OCI-LY1 (cell line): ENCODE measurements around the gene CA9.

Source experiments
- H2AFZ ChIP-seq: fragments of 200-600 bp; sonication (generic), shearing (Covaris generic); 2 replicates; pipeline ENCODE4 v1.6.0; 2014; ENCODE audit warnings: antibody characterized with exemption, mild to moderate bottlenecking, low read length
- H3F3A ChIP-seq: fragments of 200-600 bp; sonication (generic), shearing (Covaris generic); 2 replicates; pipeline ENCODE4 v1.6.0; 2014; ENCODE audit warnings: mild to moderate bottlenecking, antibody characterized with exemption, low read length, moderate library complexity; ENCODE audit not compliant: insufficient read depth
- H3K27ac ChIP-seq: fragments of 200-600 bp; sonication (generic); 2 replicates; pipeline ENCODE4 v1.5.1; 2014; ENCODE audit warnings: low read length, mixed run types, mild to moderate bottlenecking, low read depth; ENCODE audit not compliant: poor library complexity, severe bottlenecking
- H3K27me3 ChIP-seq: fragments of 200-600 bp; sonication (generic); 2 replicates; pipeline ENCODE4 v1.6.0; 2014; ENCODE audit warnings: antibody characterized with exemption, mild to moderate bottlenecking, low read length, moderate library complexity; ENCODE audit not compliant: insufficient read depth
- H3K36me3 ChIP-seq: fragments of 200-600 bp; sonication (generic); 2 replicates; pipeline ENCODE4 v1.6.1; 2014; ENCODE audit warnings: mild to moderate bottlenecking, antibody characterized with exemption, low read length, moderate library complexity, mixed read lengths; ENCODE audit not compliant: insufficient read depth
- H3K4me1 ChIP-seq: fragments of 200-600 bp; sonication (generic); 2 replicates; pipeline ENCODE4 v1.5.1; 2014; ENCODE audit warnings: mild to moderate bottlenecking, low read length, moderate library complexity; ENCODE audit not compliant: insufficient read depth, severe bottlenecking
- H3K4me2 ChIP-seq: fragments of 200-600 bp; sonication (generic), shearing (Covaris generic); 2 replicates; pipeline ENCODE4 v1.6.1; 2014; ENCODE audit warnings: low read length
- H3K4me3 ChIP-seq: fragments of 200-600 bp; sonication (generic); 2 replicates; pipeline ENCODE4 v1.5.1; 2014; ENCODE audit warnings: low read length, low read depth, mild to moderate bottlenecking, mixed read lengths; ENCODE audit not compliant: poor library complexity, severe bottlenecking
- H3K79me2 ChIP-seq: fragments of 200-600 bp; shearing (Covaris generic); 2 replicates; pipeline ENCODE4 v1.6.1; 2016; ENCODE audit warnings: mixed run types, low read length, mixed read lengths; ENCODE audit not compliant: insufficient read depth
- H3K9ac ChIP-seq: fragments of 200-600 bp; sonication (generic), shearing (Covaris generic); 2 replicates; pipeline ENCODE4 v1.6.1; 2014; ENCODE audit warnings: mild to moderate bottlenecking, low read length, mixed read lengths
- H3K9me2 ChIP-seq: fragments of 200-600 bp; sonication (generic), shearing (Covaris generic); 2 replicates; pipeline ENCODE4 v1.6.1; 2014; ENCODE audit warnings: low read depth, mild to moderate bottlenecking, low read length, mixed read lengths
- H3K9me3 ChIP-seq: fragments of 200-600 bp; shearing (Covaris generic); 2 replicates; pipeline ENCODE4 v1.6.1; 2014; ENCODE audit warnings: low read length, mixed read lengths
- H4K20me1 ChIP-seq: fragments of 200-600 bp; sonication (generic), shearing (Covaris generic); 2 replicates; pipeline ENCODE4 v1.6.0; 2016; ENCODE audit warnings: mild to moderate bottlenecking, low read length; ENCODE audit not compliant: insufficient read depth
- CTCF ChIP-seq: fragments of 200-600 bp; sonication (generic), shearing (Covaris generic); IDR thresholded peaks from 2 replicates; pipeline ENCODE4 v1.5.1; 2017; ENCODE audit warnings: mild to moderate bottlenecking, antibody characterized with exemption, low read length, moderate library complexity, mixed read lengths
- EZH2 ChIP-seq: fragments of 200-600 bp; sonication (generic), shearing (Covaris generic); IDR thresholded peaks from 2 replicates; pipeline ENCODE4 v1.8.0; 2017; ENCODE audit warnings: borderline replicate concordance, mixed run types, mild to moderate bottlenecking, antibody characterized with exemption, low read length, moderate library complexity, mixed read lengths

CA9 gene

GRCh38 chr9:35705372-35705771 is 31.6 kb downstream of the CA9 start:
- Histone ChIP-seq H3K4me2 (no peak overlapping the region), H3K79me2 (no peaks in the 10 kb centered on the region), H3K27ac (no peak overlapping the region), H2AFZ (no peak overlapping the region), H3K4me1 (no peaks in the 10 kb centered on the region), H4K20me1 (no peaks in the 10 kb centered on the region), H3K9me2 (no peaks in the 10 kb centered on the region), H3K27me3 (no peaks in the 10 kb centered on the region), H3F3A (no peaks in the 10 kb centered on the region), H3K36me3 (peaks cover 93% of the 10 kb centered on the region), H3K4me3 (no peak overlapping the region), H3K9me3 (no peaks in the 10 kb centered on the region), H3K9ac (no peak overlapping the region)
- TF ChIP-seq CTCF (no peak), EZH2 (no peak)

- no peaks in the 10 kb centered on the region for H3K4me1 ChIP-seq
- H3K4me2 ChIP-seq = no peak overlapping the region
- H3K9ac ChIP-seq = no peak overlapping the region
- no peaks in the 10 kb centered on the region for H3K9me3 ChIP-seq
- no peak for TF ChIP-seq EZH2
- no peak for TF ChIP-seq CTCF
- no peak overlapping the region for H3K4me3 ChIP-seq
- no peaks in the 10 kb centered on the region for H3K27me3 ChIP-seq
- peaks cover 93% of the 10 kb centered on the region for H3K36me3 ChIP-seq
- no peaks in the 10 kb centered on the region for H3F3A ChIP-seq
- no peak overlapping the region for H2AFZ ChIP-seq
- no peaks in the 10 kb centered on the region for H3K79me2 ChIP-seq
- no peaks in the 10 kb centered on the region for H3K9me2 ChIP-seq
- H3K27ac ChIP-seq = no peak overlapping the region
- H4K20me1 ChIP-seq = no peaks in the 10 kb centered on the region
Measured at GRCh38 chr9:35705836-35706430, 32.2 kb downstream of the CA9 start.

- H2AFZ ChIP-seq = no peak overlapping the region
- H3F3A ChIP-seq = no peaks in the 10 kb centered on the region
- H3K4me1 ChIP-seq = no peaks in the 10 kb centered on the region
- H3K9ac ChIP-seq = no peak overlapping the region
- H3K27me3 ChIP-seq = no peaks in the 10 kb centered on the region
- peaks cover 93% of the 10 kb centered on the region for H3K36me3 ChIP-seq
- no peak overlapping the region for H3K4me2 ChIP-seq
- H3K9me3 ChIP-seq = no peaks in the 10 kb centered on the region
- H3K4me3 ChIP-seq = no peak overlapping the region
- no peak overlapping the region for H3K27ac ChIP-seq
- H3K79me2 ChIP-seq = no peaks in the 10 kb centered on the region
- TF ChIP-seq EZH2 = no peak
- no peak for TF ChIP-seq CTCF
- H3K9me2 ChIP-seq = no peaks in the 10 kb centered on the region
- H4K20me1 ChIP-seq = no peaks in the 10 kb centered on the region
Measured at GRCh38 chr9:35706951-35707350, 33.2 kb downstream of the CA9 start.
